ENCODE results near the gene NFAM1.

DNA sequence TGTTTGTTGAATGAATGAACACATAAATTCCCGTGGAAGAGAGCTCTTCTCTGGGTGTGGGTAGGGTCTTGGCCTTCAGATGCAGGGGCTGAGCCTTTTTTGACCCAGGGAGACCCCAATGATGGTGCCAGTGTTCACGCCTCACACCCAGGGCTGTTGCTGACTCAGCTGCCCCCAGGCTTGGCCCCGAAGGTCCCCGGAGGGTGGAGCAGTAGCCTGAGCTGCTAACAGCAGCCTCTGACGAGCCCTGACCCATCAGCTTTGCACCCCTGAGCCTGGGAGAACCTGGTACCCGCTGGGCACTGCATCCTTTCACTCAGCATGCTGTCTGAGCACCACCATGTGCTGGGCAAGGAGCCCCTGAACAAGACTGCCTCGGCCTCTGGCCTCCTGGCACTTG, 23.9 kb downstream of the NFAM1 start:
- TF ChIP-seq, protein P1, sequence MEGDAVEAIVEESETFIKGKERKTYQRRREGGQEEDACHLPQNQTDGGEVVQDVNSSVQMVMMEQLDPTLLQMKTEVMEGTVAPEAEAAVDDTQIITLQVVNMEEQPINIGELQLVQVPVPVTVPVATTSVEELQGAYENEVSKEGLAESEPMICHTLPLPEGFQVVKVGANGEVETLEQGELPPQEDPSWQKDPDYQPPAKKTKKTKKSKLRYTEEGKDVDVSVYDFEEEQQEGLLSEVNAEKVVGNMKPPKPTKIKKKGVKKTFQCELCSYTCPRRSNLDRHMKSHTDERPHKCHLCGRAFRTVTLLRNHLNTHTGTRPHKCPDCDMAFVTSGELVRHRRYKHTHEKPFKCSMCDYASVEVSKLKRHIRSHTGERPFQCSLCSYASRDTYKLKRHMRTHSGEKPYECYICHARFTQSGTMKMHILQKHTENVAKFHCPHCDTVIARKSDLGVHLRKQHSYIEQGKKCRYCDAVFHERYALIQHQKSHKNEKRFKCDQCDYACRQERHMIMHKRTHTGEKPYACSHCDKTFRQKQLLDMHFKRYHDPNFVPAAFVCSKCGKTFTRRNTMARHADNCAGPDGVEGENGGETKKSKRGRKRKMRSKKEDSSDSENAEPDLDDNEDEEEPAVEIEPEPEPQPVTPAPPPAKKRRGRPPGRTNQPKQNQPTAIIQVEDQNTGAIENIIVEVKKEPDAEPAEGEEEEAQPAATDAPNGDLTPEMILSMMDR (IDR thresholded peaks at IDR 0.05), result no peak
- TF ChIP-seq POLR2A (IDR thresholded peaks at IDR 0.05), result no peak
